Midbrain (tissue), 1 donor: ENCODE measurements around the gene KRT37.

Experiments
- DNase-seq: peaks from one replicate; lab custom pipeline; 2025; lab: John Stamatoyannopoulos, UW

Gene KRT37

DNA sequence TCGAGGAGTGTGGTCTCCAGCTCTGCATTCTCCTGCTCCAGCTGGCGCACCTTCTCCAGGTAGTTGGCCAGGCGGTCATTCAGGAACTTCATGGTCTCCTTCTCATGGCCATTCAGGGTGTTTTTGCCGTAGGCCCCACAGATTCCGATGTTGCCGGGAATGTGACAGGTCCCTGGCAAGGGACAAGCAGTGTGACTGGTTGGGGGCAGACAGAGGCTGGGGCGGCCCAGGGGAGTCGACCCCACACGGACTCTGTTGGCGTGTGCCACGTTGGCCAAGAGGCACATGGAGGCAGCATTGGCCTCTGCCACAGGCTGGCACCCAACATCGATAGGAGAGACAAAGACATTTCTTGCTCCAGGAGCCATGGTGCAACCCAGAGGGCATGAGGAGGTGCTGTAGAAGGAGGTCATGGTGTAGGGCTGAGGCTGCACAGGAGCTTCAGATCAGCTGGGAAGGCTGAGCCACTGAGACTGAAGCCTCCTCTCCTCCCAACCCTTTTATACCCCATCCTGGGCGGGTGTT, at the start of gene KRT37:
TSS of gene KRT37 (minus strand) at position 475 of the 525 bp plus-strand sequence. CDS start at position 413, 62 bp downstream.
- DNase-seq, result no peak

DNA sequence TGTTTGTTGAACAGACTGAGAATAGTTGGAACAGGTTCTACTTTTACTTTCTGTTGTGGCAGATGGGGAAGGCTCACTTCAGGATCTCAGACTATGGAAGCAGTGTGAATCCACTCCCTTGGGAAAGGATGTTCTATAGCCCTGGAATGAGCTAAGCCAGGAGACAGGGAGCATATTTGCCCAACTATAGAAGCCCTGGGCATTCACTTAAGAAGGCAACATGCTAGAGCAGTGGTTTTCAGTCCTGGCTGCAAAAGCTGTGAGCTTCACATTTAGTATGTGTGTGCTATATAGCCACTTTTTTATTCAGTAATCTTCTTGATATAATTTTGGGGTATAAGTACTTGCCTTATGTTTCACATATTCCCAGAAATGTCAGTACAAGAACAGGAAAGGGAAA, 44.0 kb upstream of the KRT37 start:
- no peak for DNase-seq

DNA sequence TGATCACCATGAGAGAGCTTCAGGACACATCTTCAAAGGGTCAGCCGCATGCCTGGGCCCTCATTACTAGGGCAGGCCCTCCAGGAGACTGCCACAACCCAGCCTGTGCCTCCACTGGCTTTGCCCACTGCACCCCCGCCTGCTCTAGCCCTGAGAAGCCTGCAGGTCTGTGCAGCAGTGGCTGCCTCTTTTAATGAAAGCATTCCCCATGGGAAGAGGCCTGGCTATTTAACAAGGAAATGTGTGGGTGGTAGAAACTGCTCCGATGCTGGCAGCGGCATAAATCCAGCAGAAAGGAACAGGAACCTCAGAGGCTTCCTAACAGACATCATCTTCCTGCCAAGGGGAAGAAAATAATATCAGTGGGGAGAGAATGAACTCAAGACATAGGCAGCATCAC, 43.2 kb upstream of the KRT37 start:
- no peak for DNase-seq

DNA sequence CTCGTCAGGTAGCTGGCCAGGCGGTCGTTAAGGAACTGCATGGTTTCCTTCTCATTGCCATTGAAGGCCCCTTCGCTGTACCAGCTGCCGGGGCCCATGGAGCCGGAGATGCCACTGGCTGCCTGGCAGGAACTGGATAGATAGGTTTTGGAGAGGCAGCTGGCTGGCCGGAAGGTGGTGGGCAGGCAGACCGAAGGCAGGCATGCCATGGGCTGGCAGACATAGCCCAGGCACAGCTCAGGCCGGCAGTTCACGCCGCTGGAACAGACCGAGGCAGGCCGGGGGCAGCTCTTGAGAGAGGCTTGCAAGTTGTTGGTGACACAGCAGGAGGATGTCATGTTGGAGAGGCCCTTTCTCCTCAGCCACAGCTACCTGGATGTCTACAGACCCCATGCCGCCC, 42.6 kb upstream of the KRT37 start, which contains the start of gene KRT32:
TSS of gene KRT32 (minus strand) at position 399 of the 400 bp plus-strand sequence. CDS start at position 338, 61 bp downstream.
- no peak for DNase-seq

DNA sequence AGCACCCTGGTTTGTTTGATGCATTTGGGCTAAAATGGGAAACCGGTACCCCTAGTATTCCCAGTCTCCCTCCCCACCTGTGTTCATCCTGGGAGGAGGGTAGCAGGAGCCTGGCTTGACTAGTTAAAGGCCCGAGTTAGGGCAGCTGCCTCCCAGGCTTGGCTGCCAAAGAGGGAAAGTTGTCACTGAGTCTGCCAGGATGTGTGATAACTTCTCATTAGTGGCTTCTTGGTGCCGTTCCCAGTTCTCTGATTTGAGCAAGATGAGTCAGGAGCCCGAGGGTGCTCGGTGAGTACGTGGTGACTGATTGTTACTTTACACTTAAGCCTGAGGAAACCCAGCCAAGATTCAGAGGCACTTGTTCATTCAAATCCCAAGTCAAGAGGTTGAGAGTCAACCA, 40.3 kb upstream of the KRT37 start:
- no peak for DNase-seq

DNA sequence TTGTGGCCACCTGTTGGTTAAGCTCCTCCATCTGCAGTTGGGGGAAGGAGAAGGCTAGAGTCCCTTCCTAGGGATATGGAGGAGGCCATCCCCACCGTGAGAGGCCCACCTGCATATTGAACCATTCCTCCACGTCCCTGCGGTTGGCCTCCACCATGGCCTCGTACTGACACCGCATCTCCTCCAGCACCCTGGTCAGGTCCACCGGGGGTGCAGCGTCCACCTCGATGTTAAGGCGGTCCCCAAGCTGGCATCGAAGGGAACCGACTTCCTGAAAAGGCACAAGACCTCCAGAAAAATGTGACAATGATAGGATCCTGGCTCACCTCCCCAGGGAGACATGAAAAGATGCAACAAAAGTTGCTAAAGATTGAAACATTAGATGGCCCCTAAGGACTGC, 39.8 kb upstream of the KRT37 start:
- no peak for DNase-seq

DNA sequence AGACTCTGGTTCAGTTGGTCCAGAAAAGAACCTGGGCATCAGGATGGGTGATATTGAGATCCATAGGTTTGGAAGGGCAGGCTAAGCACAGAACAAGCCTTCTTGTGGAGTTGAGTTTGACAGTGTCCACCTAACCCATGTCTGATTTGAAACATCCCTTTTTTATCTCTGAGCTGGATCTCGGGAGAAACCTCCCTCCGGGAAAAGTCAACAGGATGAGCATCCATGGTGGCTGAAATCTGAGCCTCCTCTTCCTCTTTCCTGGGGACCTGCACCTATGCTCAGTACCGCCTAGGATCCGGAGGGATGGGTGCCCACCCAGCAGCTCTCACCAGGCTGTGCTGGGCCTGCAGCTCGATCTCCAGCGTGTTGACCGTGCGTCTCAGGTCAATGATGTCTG, 39.4 kb upstream of the KRT37 start:
- DNase-seq, result no peak

DNA sequence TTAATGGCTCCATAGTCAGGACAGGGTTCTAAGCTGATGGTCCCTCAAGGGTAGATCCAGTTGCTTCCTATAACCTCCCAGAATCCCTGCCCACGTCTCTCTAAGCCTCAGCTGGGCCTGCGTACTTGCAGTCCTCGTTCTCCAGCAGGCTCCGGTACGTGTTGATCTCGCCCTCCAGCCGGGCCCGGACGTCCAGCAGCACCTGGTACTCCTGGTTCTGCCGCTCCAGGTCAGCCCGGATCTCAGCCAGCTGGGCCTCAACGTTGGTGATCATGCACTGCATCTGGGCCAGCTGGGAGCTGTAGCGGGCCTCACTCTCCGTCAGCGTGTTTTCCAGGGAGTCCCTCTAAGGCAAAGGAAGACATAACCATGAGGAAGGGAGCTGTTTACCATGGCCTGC, 38.3 kb upstream of the KRT37 start:
- no peak for DNase-seq

DNA sequence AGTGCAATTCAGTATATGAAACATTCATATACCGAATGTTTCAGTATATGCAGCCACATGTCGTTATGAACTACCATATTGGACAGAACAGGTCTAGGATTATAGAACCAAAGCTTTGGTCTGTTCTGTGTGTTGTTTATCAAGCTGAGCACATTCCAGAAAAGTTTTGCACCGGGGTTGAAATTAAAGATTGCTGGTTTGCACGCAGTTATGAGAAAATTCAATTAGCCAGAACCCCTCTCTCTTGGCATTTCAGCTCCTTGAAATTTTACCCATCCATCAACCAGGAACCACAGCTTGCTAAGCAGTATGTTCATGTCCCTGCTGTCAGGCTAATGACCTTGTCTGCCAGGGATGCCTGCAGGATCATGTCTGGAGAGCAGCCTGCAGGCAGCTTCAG, 33.3 kb upstream of the KRT37 start:
- DNase-seq, result no peak

DNA sequence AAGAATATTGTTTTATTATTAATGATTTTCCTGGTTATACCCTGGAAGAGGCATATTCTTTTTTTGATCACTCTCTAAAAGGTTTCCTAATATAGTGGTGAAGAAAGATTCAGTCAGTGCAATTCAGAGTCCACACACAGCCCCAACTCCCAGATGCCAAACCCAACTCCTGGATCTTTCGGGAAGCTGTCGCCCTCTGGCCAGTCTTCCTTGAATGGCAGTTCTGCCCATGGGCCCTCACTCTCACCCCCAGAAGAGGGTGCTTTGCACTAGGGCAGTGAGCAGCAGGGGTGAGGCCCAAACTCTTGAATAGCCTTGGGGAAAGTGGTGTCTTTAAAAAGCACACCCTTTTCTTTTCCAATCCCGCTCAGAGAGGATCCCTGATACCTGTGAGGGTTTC, 31.8 kb upstream of the KRT37 start:
- no peak for DNase-seq

DNA sequence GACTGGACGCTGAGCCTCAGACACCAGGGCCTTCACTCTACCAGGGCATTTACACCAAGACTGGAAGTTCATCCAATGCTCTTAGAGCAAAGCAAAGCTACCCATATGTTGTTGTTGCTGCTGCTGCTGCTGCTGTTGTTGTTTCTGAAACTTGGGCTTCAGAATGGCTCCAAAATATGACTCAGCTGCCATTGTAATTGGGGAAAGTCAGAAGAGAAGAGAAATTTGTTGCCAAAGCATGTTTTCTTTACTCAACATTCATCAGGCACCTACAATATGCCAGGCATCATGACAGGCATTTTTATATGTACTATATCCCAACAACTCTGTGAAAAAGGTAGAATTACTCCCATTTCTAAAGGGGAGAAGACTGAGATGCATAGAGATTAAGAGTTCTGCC, 30.9 kb upstream of the KRT37 start:
- DNase-seq, result no peak

DNA sequence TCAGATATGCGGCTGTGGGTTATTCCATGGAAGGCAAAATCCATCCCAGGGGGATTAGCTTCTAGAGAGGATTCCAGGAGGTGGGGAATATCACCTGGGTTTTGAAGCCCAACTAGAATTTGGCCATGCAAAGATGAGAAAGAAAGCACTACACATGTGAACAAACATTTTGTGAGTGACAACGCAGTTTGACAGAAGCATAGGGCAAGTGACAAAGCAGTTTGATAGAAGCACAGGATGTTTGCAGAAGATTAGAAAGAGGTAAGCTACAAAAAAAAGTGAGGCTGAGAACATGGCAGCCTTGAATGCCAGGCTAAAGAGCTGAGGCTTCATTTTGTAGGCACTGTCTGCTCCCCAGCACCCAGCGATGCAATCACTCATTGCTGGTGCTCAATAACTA, 28.7 kb upstream of the KRT37 start:
- DNase-seq, result no peak

DNA sequence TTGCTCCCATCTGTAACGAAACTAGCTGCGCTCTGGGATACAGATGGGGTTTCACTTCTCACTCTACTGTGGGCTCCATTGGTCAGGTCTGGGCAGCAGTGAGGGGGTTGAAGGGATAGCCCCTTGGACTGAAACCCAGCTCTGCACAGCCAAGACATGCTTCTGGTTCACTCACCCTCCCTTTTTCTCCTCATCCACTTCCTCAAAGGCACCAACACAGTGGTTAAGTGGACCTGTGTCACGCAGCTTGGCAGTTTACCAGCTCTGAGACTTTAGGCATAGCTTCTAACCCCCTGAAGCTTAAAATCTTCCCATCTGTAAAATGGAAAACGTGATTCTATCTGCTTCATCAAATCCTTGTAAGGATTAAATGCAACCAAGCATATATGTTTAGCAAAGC, 27.9 kb upstream of the KRT37 start:
- DNase-seq, result no peak

DNA sequence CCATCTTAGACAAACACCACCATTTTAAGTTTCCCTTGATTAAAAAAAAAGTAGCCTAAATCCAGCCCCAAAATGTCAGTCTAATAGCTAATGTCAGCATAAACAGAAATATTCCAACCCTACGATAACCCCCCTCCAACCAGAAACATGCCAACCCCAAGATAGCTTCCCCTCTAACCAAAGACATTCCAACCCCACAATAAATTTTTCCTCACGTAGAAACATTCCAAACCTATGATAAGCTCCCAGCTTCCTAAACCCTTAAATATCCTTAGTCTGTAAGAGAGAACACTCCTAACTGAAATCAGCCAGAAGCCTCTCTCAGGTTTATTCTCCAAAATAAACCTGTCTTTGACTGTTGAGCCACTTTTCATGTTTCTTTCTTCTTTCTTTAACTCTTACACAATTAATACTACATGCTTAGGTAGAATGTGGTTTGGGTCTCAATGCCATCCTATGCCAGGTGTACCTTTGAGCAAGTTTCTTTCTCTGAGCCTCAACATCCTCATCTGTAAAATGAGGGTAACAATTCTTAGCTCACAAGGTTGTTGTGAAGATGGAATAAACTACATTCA, 26.9 kb upstream of the KRT37 start:
- DNase-seq, result no peak

DNA sequence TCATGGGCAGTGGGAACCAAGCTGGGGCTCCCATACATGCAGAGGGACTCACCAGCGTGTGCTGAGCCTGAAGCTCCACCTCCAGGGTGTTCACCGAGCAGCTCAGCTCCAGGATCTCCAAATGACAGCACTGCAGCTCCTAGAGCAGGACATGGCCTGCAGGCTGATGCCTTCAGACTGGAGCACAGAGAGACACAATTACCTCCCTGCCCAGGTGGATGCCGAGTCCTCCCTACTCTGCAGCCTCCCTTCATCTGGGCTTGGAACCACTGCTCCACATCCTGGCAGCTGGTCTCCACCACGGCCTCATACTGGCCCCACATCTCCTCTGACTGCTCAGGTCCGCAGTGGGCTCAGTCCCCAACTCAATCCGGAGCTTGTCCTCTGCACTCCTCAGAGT, 24.6 kb upstream of the KRT37 start:
- no peak for DNase-seq

DNA sequence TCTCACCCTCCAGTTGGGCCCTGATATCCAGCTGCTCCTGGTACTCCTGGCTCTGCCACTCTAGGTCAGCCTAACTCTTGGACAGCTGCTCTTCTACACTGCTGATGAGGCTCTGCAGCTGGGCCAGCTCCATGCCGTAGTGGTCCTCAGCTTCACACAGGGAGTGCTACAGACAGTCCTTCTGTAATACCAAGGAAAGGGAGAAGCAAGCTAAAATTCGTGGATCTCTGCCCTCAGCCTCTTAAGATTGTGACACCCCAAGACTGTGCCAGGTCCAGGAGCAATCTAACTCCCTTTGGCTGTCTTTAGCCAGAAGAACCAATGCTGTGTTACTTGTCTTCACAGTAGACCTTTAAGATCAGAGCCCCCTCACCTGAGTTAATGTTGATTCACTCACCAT, 24.1 kb upstream of the KRT37 start:
- DNase-seq, result no peak

DNA sequence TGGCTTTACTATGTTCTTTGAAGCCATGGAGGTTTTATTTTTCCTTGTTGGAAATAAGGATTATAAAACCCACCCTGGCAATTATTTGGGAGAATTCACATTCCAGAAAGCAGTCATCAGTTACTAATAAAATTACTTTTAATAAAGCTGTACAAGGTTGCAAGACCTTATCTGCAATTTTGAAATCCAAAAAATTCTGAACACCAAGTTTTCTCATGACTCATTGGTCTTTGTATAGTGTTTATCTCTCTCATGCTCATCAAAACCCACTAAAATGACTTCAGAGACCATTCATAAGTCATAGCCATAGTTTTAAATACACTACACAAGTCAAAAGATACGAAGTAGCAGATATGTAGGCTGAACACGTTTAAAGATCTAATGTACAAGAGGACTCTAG, 22.4 kb upstream of the KRT37 start:
- DNase-seq, result no peak

DNA sequence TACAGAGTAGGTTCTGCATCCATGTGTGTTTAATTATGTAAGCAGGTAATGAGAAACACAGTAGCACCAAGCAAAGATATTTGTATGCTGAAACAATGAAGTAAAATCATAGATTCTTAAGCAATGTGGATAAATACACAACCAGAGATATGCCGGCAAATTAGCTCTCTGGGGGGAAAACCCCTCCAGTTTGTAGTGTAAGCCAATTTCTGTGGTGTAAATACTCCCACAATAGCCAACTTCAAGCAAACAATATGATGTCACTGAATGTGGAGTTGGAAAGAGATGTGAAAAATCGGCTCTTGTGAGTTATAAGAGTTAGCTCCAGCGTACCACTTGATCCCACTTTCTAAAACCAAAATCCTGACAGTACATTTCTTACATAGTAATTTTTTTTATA, 20.3 kb upstream of the KRT37 start:
- no peak for DNase-seq

DNA sequence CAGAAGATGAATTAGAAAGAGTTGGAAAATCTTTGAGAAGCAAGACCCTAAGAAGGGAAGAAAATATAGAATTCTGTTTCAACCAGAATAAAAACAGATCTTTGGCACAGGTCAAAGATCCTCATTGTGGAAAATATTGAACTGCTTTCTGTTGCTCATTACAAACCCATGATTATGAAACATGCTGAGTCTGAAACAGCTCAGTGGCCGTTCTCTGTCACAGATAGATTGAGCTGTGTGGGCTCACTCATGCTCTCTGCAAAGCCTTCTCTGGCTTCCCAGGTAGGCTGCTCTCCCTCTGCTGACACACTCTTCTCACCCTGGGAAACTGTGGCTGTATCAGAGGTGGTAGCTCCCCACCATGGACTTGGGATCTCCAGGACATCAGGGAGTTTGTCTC, 19.8 kb upstream of the KRT37 start:
- DNase-seq, result no peak

DNA sequence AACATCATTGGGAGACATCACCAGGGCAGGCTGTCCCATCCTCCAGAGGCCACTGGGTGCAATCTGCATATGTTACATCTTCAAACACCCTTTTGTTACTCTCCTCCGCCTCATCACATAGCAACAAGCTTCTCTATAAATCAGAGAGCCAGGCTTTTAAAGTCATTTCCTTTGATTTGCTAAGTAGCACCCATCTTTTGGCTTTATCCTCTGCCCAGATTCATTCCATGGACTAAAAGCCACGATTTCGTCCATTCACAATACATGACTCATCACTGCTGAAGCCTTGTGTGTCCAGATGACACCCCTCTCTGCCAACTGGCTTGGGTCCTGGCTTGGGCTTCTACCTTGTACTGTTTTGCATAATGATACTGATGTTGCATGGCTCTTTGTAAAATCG, 18.4 kb upstream of the KRT37 start:
- no peak for DNase-seq

DNA sequence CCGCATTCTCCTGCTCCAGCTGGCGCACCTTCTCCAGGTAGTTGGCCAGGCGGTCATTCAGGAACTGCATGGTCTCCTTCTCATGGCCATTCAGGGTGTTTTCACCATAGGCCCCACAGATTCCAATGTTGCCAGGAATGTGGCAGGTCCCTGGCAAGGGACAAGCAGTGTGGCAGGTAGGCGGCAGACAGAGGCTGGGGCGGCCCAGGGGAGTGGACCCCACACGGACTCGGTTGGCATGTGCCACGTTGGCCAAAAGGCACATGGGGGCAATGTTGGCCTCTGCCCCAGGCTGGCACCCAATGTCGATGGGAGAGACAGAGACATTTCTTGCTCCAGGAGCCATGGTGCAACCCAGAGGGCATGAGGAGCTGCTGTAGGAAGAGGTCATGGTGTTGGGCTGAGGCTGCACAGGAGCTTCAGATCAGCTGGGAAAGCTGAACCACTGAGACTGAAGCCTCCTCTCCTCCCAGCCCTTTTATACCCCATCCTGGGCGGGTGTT, 16.2 kb upstream of the KRT37 start, which contains the start of gene KRT38:
TSS of gene KRT38 (minus strand) at position 453 of the 503 bp plus-strand sequence. CDS start at position 391, 62 bp downstream.
- DNase-seq, result no peak

DNA sequence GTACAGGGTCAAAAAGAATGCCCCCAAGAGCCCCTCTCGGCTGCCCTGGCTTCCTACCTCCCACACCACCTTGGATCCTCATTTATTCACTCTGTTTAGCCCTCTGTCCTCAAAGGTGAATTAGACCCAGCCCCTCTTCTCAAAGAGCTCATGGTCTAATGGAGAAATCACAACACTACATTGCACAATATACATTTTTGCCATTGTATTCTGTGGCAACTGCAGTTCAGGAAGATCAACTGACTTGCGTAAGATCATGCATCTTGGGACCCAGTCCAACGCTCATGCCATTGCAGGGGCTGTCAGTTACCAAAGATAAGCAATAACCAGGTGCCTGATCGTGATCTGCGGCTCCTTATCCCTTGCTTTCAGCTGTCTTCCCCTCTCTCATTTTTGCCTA, 15.0 kb upstream of the KRT37 start:
- no peak for DNase-seq

DNA sequence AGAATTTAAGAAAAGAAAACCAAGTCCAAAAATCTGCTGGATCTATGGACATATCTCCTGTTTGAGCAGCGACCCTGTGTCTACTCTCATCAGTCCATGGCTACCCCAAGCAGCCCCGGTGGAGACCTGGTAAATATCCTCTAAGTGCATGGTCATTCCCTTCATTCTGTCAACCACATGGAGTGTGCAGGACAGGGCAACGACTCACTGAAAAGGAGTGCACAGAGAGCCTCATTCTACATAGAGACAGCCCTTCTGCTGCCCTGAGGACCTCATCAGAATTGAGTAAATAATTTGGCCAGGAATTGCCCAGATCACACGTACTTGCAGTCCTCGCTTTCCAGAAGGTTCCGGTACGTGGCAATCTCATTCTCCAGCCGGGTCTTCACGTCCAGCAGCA, 13.4 kb upstream of the KRT37 start:
- no peak for DNase-seq

DNA sequence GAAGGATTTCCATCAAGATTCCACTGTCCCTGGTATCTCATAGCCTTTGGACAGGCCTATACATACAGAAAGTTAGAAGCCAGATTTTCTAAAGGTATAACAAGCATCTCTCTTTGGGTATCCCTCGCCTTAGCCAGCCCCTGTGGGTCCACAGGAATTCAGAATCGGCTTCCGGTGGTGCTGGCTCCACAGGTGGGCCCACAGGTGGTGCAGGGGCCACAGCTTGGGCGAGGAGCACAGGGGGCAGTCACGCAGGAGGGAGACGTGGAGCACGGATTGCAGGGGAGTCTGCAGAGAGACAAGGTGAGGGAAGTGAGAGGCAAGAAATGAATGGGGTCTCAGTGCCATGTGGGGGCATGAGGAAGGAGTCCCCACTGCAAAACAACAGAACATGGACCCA, 12.9 kb upstream of the KRT37 start:
- DNase-seq, result no peak
